ENCODE measurements around the gene APEH. TPM values are rescaled to one million over a fixed set of nuclear protein-coding genes. Genes with fewer than 3 reads are reported as not detected.
"Not testable (repeated sequence)": the region's sequence is repeated elsewhere in the genome, so short reads cannot be mapped to it uniquely, and the experiment has no call there.

The APEH gene
- total RNA-seq, 2 donors from 2014 or later: 151 to 278 TPM

DNA sequence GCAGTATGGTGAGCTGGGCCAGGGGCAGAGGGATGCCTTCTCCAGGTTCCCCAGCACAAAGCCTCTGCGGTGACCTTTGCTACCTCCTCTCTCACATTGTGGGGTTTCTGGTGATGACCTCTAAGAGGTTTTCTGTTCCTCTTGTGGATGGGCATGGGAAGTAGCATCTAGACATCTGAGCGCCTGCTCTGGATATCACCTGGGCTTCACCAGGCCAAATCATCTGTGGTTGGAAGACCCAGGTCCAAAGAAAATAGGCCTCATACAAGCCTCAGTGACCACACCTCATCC is 7.0 kb downstream of the APEH start:
- H3K27me3 ChIP-seq: no peaks in the 10 kb centered on the region
- no peak overlapping the region for H3K27ac ChIP-seq
- intact Hi-C loops (cut with DNase I): no loop called here
- H3K9ac ChIP-seq (ENCODE audit: low read depth in 2 of 2, low read length in 2 of 2): no peak overlapping the region
- no peaks in the 10 kb centered on the region for H3K9me3 ChIP-seq
- H3K4me1 ChIP-seq: no peaks in the 10 kb centered on the region
- no peak overlapping the region for H3K4me3 ChIP-seq
- TF ChIP-seq, protein P1, sequence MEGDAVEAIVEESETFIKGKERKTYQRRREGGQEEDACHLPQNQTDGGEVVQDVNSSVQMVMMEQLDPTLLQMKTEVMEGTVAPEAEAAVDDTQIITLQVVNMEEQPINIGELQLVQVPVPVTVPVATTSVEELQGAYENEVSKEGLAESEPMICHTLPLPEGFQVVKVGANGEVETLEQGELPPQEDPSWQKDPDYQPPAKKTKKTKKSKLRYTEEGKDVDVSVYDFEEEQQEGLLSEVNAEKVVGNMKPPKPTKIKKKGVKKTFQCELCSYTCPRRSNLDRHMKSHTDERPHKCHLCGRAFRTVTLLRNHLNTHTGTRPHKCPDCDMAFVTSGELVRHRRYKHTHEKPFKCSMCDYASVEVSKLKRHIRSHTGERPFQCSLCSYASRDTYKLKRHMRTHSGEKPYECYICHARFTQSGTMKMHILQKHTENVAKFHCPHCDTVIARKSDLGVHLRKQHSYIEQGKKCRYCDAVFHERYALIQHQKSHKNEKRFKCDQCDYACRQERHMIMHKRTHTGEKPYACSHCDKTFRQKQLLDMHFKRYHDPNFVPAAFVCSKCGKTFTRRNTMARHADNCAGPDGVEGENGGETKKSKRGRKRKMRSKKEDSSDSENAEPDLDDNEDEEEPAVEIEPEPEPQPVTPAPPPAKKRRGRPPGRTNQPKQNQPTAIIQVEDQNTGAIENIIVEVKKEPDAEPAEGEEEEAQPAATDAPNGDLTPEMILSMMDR (IDR thresholded peaks at IDR 0.05): no peak
- no peak for DNase-seq
- H3K36me3 ChIP-seq: peaks cover 6% of the 10 kb centered on the region

DNA sequence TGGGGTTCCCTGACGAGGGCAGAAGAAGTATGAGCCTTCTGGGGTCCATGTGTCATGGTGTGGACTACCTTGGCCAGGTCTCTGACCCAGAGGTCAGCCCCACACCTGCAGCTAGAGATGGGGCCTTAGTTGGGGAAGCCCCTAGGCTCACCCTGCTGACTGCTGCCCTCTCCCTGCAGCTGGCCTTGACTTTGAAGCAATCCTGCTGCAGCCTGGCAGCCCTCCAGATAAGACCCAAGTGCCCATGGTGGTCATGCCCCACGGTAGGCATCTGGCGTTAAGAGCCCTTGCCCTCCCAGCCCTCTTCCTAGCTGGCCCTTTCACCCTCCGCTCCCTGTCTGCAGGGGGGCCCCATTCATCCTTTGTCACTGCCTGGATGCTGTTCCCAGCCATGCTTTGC is 7.4 kb downstream of the APEH start:
- Histone ChIP-seq H3K9ac (ENCODE audit: low read depth in 2 of 2, low read length in 2 of 2) (no peak overlapping the region), H3K4me3 (no peak overlapping the region), H3K9me3 (no peaks in the 10 kb centered on the region), H3K27ac (no peak overlapping the region), H3K36me3 (peaks cover 6% of the 10 kb centered on the region), H3K27me3 (no peaks in the 10 kb centered on the region), H3K4me1 (no peaks in the 10 kb centered on the region)
- intact Hi-C loops (cut with DNase I): no loop called here
- DNase-seq: no peak
- TF ChIP-seq, protein P1 (IDR thresholded peaks at IDR 0.05): no peak

DNA sequence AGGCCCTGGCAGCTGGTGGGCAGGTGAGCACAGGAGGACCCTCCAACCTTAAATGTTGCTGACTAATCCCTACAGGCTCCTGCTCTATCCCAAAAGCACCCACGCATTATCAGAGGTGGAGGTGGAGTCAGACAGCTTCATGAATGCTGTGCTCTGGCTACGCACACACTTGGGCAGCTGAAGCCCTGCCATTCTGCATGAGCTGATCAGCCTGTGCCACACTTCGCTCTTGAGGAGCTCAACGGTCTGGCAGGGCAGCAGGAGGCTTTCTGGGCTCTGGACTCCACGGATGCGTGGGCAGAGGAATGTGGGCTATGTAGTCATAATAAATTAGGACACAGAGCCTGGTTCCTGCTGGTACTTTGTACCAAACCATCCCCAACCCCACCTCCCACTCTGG is 9.0 kb downstream of the APEH start:
- no peak overlapping the region for H3K4me3 ChIP-seq
- no peak overlapping the region for H3K27ac ChIP-seq
- H3K36me3 ChIP-seq: peaks cover 6% of the 10 kb centered on the region
- no peak overlapping the region for H3K9ac ChIP-seq (ENCODE audit: low read depth in 2 of 2, low read length in 2 of 2)
- intact Hi-C loops (cut with DNase I): no loop called here
- H3K4me1 ChIP-seq: no peaks in the 10 kb centered on the region
- no peaks in the 10 kb centered on the region for H3K9me3 ChIP-seq
- TF ChIP-seq, protein P1 (IDR thresholded peaks at IDR 0.05): no peak
- H3K27me3 ChIP-seq: no peaks in the 10 kb centered on the region
- no peak for DNase-seq

DNA sequence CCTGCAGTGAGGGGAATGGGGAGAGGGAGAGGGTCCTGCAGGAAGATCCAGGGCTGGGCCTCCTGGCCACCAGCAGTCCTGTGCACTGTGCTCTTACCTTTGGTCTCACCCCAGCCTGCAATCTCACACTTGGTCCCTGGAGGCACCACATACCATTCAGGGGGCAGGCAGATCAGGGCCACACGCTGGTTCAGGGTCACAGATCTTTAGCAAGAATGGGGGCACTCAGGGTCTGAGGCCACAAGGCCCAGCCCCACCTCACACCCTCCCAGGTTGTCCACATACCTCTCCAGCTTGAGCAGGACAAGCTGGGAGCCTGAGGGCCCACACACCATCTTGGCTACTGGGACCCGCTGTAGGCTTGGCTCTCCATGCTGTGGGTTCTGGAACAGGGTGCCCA is 10.3 kb downstream of the APEH start:
- DNase-seq; H3K36me3 ChIP-seq; H3K27me3 ChIP-seq; intact Hi-C loops (cut with DNase I); H3K4me3 ChIP-seq; H3K9me3 ChIP-seq; H3K27ac ChIP-seq; H3K9ac ChIP-seq (ENCODE audit: low read depth in 2 of 2, low read length in 2 of 2); H3K4me1 ChIP-seq: not testable (repeated sequence)

DNA sequence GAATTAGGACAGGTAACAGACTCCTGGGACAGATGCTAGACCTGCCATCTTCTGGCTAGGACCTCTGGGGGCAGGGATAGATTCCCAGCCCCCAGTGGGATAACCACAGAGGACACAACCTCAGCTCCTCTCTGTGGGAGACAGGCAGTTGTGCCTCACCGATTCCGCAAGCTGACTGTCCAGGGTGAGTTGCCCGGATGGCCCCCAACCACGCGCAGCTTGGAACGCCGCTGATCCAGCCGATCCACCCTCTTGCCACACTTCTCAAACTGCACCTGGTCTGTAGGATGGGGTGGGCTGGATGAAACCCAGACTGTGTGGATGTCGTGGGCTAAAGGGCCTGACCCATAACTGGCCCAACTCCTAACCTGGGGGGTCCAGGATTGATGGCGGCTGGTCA is 11.0 kb downstream of the APEH start:
- H3K27ac ChIP-seq; H3K9ac ChIP-seq (ENCODE audit: low read depth in 2 of 2, low read length in 2 of 2); DNase-seq; H3K9me3 ChIP-seq; H3K27me3 ChIP-seq; H3K4me3 ChIP-seq; H3K4me1 ChIP-seq; intact Hi-C loops (cut with DNase I); H3K36me3 ChIP-seq: not testable (repeated sequence)

DNA sequence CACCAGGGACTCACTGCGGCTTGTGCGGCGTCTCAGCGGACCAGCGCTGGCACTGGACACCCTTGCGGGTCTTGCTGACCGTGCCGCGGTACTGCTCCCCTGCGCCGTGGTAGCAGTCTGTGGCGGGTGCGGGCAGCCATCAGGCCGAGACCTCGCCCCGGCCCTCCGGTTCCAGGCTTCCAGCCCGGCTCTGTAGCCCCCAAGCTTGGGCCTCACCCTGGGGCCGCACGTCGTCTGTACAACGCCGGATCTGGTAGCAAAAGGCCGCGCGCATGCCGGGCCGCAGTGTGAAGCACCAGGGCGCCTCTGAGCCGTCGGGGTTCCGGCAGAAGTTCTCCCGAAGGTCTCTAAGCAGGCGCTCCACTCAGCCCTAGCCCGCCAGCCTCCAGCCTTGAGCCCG is 11.7 kb downstream of the APEH start:
- H3K27me3 ChIP-seq; DNase-seq; H3K27ac ChIP-seq; H3K9me3 ChIP-seq; H3K4me3 ChIP-seq; intact Hi-C loops (cut with DNase I); H3K4me1 ChIP-seq; H3K9ac ChIP-seq (ENCODE audit: low read depth in 2 of 2, low read length in 2 of 2); H3K36me3 ChIP-seq: not testable (repeated sequence)

DNA sequence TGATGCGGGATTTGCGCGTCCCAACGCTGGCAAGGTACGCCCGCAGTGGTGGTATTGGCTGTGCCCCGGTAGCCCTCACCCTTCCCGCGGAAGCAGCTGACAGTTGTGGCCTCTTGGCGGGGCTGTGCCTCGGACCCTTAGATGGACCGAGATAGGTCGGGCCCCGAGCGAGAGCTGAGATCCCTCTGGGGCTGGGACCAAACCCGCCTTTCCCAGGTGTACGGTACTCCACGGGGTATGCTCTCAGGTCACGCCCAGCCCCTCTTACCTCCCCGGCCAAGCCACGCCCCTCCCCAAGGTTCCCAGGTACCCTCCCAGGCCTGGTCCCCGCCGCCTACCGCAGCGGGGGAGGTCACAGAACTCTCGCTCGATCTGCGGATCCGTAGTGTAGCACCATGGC is 12.2 kb downstream of the APEH start:
- H3K9me3 ChIP-seq; H3K9ac ChIP-seq (ENCODE audit: low read depth in 2 of 2, low read length in 2 of 2); H3K4me1 ChIP-seq; H3K36me3 ChIP-seq; intact Hi-C loops (cut with DNase I); H3K27ac ChIP-seq; H3K27me3 ChIP-seq: not testable (repeated sequence)
- peak; percentile 72 for DNase-seq
- peak overlapping the region; percentile 29 for H3K4me3 ChIP-seq

DNA sequence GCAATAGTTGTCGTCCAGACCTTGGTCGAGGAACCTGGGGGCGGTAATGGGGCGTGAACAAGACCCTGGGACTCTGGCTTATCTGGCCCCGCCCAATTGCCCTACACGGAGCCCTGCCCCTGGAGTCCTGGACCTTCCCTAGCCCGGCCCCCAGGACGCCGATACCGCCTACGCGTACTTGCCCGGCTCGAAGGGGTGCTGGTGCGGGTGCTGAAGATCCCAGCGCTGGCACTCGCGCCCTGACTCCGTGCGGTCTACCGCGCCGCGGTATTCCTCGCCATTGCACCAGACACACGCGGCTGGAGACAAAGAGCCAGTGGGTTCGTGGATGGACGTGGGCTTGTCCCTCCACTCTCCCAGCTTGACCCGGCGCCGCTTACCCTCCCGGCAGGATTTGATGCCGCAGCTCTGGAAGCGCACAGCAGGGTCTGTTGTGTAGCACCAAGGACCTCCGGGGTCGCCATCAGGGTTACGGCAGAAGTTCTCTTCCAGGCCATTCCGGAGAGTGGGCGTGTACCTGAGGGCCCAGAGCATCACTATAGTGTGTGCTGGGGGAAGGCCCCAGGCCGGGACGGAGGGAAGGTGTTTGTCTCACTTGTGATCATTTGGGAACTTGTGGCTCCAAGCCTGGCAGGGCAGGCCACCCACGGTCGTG is 12.7 kb downstream of the APEH start:
- H3K4me3 ChIP-seq: peak overlapping the region; percentile 29
- H3K36me3 ChIP-seq; H3K9me3 ChIP-seq; intact Hi-C loops (cut with DNase I); H3K27ac ChIP-seq; H3K4me1 ChIP-seq; H3K27me3 ChIP-seq; H3K9ac ChIP-seq (ENCODE audit: low read depth in 2 of 2, low read length in 2 of 2): not testable (repeated sequence)
- peak; percentile 82 for DNase-seq

DNA sequence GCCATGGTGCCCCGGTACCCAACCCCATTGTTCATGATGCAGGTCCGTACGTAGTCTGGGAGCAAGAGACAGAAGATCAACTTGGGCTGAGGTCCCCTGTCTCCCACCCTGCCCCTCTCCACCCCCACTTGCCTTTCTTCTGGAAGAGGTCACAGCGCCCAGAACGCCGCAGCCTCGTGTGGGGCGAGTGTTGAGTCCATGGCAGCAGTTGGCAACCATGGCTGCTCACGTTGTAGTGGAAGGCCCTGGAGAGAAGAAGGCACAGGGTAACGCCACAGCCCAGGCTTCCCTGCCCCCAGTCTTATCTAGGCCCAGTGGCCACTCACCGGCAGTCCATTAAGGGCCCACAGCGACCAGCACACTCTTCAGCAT is 13.3 kb downstream of the APEH start:
- H3K36me3 ChIP-seq; H3K4me1 ChIP-seq; H3K9me3 ChIP-seq; H3K27ac ChIP-seq; H3K27me3 ChIP-seq; intact Hi-C loops (cut with DNase I); H3K4me3 ChIP-seq; H3K9ac ChIP-seq (ENCODE audit: low read depth in 2 of 2, low read length in 2 of 2); DNase-seq: not testable (repeated sequence)

DNA sequence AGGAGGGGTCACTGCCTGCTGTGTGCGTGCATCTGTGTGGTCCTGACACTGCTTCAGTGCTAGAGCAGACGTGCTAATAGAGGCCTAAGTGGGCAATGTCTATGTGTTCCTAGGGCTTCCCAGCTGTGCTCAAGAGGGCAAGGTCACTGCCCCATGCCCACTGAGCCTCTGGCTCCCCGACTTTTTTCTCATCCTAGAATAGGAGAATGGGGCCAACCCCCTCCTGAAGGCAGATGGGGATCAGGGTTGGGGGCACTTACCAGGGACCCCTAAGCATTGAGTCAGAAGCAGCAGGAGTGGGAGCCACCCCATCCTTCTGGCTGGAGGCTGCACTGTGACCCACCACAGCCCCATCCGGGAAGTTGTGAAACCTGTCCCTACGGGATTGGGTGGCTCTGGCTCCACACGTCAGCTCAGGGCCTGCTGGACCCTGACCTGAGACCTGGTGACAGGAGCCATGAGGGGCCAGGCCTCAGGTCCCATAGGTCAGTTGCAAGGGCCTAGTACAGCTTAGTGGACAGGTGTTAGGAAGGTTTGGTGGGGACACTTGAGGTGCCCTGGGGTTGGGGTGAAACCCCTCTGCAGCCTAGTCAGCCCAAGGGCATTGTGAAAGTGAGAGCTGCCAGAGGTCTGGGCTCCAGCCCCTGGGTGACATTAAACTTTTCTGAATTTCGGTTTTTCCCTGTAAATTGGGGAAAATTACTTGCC is 14.3 kb downstream of the APEH start:
- intact Hi-C loops (cut with DNase I); H3K36me3 ChIP-seq; H3K9me3 ChIP-seq; DNase-seq; H3K27me3 ChIP-seq; H3K4me1 ChIP-seq: not testable (repeated sequence)
- Histone ChIP-seq H3K4me3 (peak overlapping the region; percentile 100), H3K9ac (ENCODE audit: low read depth in 2 of 2, low read length in 2 of 2) (peak overlapping the region in 1 of 2 donors; percentile 95), H3K27ac (peak overlapping the region; percentile 25)
